ENCODE measurements around the gene IL22RA1.

The IL22RA1 gene

GRCh38 chr1:24102961-24103360 is 40.0 kb downstream of the IL22RA1 start:
- H3K4me1 ChIP-seq (ENCODE audit: low read depth, poor library complexity, severe bottlenecking): no peaks in the 10 kb centered on the region
- TF ChIP-seq CTCF (conservative IDR thresholded peaks at IDR 0.05; ENCODE audit: low read depth, low read length): no peak

GRCh38 chr1:24101796-24102586 is 40.9 kb downstream of the IL22RA1 start:
- TF ChIP-seq CTCF (conservative IDR thresholded peaks at IDR 0.05; ENCODE audit: low read depth, low read length): no peak
- H3K4me1 ChIP-seq (ENCODE audit: low read depth, poor library complexity, severe bottlenecking): no peaks in the 10 kb centered on the region

More at GRCh38 chr1:24102961-24103360, 40.0 kb downstream of the IL22RA1 start:
- Histone ChIP-seq H4K20me1 (ENCODE audit: insufficient read depth) (no peaks in the 10 kb centered on the region), H3K4me3 (IDR thresholded peaks at IDR 0.05; ENCODE audit: insufficient read depth, low read depth, low read length) (no peak overlapping the region), H3K79me2 (ENCODE audit: insufficient read depth, low read depth) (no peaks in the 10 kb centered on the region), H3K27ac (no peak overlapping the region), H3K9ac (no peak overlapping the region), H3K4me2 (no peak overlapping the region), H3K27me3 (ENCODE audit: insufficient read depth, low read depth) (no peaks in the 10 kb centered on the region), H3K36me3 (ENCODE audit: insufficient read depth) (no peaks in the 10 kb centered on the region), H2AFZ (ENCODE audit: low read depth) (no peak overlapping the region)

GRCh38 chr1:24100945-24101737 is 41.8 kb downstream of the IL22RA1 start:
- no peak overlapping the region for H3K4me2 ChIP-seq
- H3K27me3 ChIP-seq (ENCODE audit: insufficient read depth, low read depth): no peaks in the 10 kb centered on the region
- no peak overlapping the region for H3K9ac ChIP-seq
- no peaks in the 10 kb centered on the region for H3K4me1 ChIP-seq (ENCODE audit: low read depth, poor library complexity, severe bottlenecking)
- H4K20me1 ChIP-seq (ENCODE audit: insufficient read depth): no peaks in the 10 kb centered on the region
- H3K36me3 ChIP-seq (ENCODE audit: insufficient read depth): no peaks in the 10 kb centered on the region
- H3K79me2 ChIP-seq (ENCODE audit: insufficient read depth, low read depth): no peaks in the 10 kb centered on the region
- no peak overlapping the region for H2AFZ ChIP-seq (ENCODE audit: low read depth)
- H3K27ac ChIP-seq: no peak overlapping the region
- no peak overlapping the region for H3K4me3 ChIP-seq (IDR thresholded peaks at IDR 0.05; ENCODE audit: insufficient read depth, low read depth, low read length)
- TF ChIP-seq CTCF (conservative IDR thresholded peaks at IDR 0.05; ENCODE audit: low read depth, low read length): no peak

More at GRCh38 chr1:24101796-24102586, 40.9 kb downstream of the IL22RA1 start:
- H3K36me3 ChIP-seq (ENCODE audit: insufficient read depth): no peaks in the 10 kb centered on the region
- H3K79me2 ChIP-seq (ENCODE audit: insufficient read depth, low read depth): no peaks in the 10 kb centered on the region
- no peak overlapping the region for H3K9ac ChIP-seq
- no peaks in the 10 kb centered on the region for H3K27me3 ChIP-seq (ENCODE audit: insufficient read depth, low read depth)
- H4K20me1 ChIP-seq (ENCODE audit: insufficient read depth): no peaks in the 10 kb centered on the region
- no peak overlapping the region for H3K4me2 ChIP-seq
- H2AFZ ChIP-seq (ENCODE audit: low read depth): no peak overlapping the region
- H3K4me3 ChIP-seq (IDR thresholded peaks at IDR 0.05; ENCODE audit: insufficient read depth, low read depth, low read length): no peak overlapping the region
- H3K27ac ChIP-seq: no peak overlapping the region

GRCh38 chr1:24098943-24099638 is 43.8 kb downstream of the IL22RA1 start:
- Histone ChIP-seq H3K36me3 (ENCODE audit: insufficient read depth) (no peaks in the 10 kb centered on the region), H3K27me3 (ENCODE audit: insufficient read depth, low read depth) (no peaks in the 10 kb centered on the region), H3K9ac (no peak overlapping the region), H3K4me3 (IDR thresholded peaks at IDR 0.05; ENCODE audit: insufficient read depth, low read depth, low read length) (no peak overlapping the region), H3K79me2 (ENCODE audit: insufficient read depth, low read depth) (no peaks in the 10 kb centered on the region), H3K4me1 (ENCODE audit: low read depth, poor library complexity, severe bottlenecking) (no peaks in the 10 kb centered on the region), H3K27ac (no peak overlapping the region), H2AFZ (ENCODE audit: low read depth) (no peak overlapping the region), H3K4me2 (no peak overlapping the region), H4K20me1 (ENCODE audit: insufficient read depth) (no peaks in the 10 kb centered on the region)
- no peak for TF ChIP-seq CTCF (conservative IDR thresholded peaks at IDR 0.05; ENCODE audit: low read depth, low read length)

Data from KMS-11 (cell line).